ENCODE results near the gene FAM237B. TPM values are rescaled to one million over a fixed set of nuclear protein-coding genes. Genes with fewer than 3 reads are reported as not detected.
"Not testable (repeated sequence)": the region's sequence is repeated elsewhere in the genome, so short reads cannot be mapped to it uniquely, and the experiment has no call there.

The FAM237B gene
- not detected in 2 replicates for total RNA-seq

DNA sequence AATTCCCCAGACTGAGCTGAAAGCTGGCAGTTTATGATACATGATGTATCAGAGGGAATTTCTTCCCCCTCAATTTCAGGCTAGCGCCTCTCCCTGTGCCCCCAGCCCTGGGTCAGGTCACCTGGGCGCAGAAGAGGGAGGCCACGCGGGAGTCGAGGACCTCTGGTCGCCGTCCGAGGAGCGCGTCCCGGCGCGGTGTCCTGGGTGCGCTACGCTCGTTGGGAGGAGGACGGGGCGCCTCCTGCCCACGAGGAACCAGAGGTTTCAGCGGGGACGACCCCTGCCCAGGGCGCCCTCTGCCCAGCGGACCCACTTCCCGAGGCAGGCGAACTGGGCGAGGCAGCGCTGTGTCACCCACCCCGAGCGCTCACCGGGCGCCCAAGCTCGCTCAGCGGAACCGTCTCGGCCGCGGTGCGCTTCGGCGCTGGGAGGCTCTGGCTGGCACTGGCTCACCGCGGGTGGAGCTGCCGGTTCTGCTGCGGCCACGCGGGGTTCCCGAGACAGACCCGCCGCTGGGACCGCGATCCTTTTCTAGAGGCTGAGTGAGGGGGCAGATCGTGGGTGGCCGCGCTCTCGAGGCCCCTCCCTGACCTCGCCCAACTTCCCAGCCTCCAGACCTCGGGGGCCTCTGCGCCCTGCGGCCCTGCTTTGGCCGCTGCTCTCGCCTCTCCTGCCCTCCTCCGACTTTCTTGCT, at the start of gene FAM237B:
Gene FAM237B (minus strand): TSS at position 504 of the 694 bp plus-strand sequence. CDS start 1,556 bp downstream, outside the sequence.
- no peak for DNase-seq (ENCODE audit: low read depth)

DNA sequence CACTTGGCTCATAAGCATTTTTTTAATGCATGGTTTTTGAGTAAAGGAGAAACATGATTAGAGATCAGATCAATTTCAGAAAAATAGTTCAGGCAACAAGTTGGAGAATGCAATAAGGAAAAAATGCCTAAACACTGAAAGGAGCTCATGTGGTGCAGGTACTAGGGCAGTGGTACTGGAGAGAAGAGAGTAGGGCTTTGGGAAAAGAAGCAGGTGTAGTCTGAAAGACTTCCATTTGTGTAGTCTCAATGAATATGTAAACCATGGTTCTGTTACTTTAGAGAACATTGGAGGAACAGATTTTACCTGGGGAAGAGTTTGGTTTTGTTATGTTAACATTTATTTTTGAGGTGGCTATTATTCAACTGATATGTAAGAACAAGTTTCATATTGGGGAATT, 30.9 kb upstream of the FAM237B start:
- no peak for DNase-seq (ENCODE audit: low read depth)

DNA sequence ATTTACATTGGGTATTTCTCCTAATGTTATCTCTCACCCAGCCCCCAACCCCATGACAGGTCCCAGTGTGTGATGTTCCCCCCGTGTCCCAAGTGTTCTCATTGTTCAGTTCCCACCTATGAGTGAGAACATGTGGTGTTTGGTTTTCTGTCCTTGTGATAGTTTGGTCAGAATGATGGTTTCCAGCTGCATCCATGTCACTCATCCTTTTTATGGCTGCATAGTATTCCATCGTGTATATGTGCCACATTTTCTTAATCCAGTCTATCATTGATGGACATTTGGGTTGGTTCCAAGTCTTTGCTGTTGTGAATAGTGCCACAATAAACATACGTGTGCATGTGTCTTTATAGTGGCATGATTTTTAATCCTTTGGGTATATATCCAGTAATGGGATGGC, 28.9 kb upstream of the FAM237B start:
- not testable (repeated sequence) for DNase-seq (ENCODE audit: low read depth)

DNA sequence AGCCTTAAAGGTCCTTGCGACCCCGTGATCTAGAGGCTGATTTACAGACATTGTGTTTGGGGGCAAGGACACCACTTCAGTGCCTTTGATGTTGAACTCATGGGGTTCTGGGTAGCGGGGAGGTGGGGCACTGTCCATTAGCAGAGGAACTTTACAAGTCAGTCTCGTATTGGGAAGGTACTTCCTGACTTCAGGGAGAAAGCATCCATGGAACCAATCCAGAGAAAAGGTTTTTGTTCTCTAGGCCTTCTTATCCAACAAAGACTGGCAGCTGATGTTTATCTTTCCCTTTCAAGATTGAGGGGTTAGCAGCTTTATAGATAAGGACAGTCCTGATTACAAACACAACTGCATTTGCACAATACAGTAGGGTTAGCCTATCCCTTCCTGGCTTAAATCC, 28.2 kb upstream of the FAM237B start:
- DNase-seq (ENCODE audit: low read depth) = no peak

DNA sequence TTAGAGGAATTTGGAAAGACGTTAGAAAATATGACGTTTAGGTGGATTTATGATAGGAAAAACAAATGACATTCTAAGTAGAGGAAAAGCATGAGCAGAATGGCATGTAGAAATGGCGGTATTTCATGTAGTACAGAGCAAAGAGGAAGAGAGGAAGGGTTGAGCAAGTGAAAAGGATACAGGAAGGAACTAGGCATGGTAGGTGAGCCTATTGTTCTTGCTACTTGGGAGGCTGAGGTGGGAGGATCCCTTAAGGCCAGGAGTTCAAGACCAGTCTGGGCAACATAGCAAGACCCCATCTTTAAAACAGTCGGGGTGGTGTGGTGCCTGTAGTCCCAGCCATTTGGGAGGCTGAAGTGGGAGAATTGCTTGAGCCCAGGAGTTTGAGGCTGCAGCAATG, 26.7 kb upstream of the FAM237B start:
- DNase-seq (ENCODE audit: low read depth) = no peak

DNA sequence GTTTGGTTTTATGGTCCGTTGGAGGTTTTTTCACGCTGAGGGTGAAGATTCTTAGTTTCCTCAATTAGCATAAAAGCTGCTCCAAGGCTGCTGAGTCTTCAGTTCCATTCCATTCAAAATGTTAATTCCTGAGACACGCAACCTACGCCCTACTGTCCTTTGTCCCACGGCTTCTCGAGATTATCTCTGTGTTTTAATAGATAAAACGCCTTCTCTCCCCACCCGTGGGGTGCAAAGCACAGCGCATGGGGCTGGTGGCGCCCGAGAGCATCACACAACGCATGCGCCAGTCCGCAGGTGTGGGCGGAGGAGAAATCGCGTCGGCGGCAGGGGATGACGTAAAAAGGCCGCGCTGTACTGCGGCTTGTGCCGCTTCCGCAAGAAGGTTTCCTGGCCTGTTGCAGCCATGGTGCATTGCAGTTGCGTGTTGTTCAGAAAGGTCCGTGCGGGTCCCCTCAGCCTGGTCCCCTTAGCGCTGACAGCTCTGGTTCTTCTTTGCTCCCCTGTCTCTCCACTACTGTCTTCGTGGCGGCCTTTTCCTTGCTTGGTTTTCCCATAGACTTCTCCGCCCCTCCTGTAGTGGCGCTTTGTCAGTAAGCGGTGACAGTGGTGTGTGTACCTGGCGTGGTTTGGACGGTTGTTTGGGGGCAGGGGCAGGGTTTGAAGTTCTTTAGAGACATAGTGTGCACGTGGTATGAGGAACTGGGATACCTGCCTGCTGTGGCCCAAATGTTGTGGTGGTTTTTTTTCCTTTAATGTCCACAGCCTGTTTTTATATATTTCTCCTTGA, 25.4 kb upstream of the FAM237B start, which contains the start of gene GTPBP10:
Gene GTPBP10 (plus strand): TSS at position 381 of the 790 bp plus-strand sequence. CDS start 26 bp downstream, at position 407.
- peak; percentile 89 for DNase-seq (ENCODE audit: low read depth)

DNA sequence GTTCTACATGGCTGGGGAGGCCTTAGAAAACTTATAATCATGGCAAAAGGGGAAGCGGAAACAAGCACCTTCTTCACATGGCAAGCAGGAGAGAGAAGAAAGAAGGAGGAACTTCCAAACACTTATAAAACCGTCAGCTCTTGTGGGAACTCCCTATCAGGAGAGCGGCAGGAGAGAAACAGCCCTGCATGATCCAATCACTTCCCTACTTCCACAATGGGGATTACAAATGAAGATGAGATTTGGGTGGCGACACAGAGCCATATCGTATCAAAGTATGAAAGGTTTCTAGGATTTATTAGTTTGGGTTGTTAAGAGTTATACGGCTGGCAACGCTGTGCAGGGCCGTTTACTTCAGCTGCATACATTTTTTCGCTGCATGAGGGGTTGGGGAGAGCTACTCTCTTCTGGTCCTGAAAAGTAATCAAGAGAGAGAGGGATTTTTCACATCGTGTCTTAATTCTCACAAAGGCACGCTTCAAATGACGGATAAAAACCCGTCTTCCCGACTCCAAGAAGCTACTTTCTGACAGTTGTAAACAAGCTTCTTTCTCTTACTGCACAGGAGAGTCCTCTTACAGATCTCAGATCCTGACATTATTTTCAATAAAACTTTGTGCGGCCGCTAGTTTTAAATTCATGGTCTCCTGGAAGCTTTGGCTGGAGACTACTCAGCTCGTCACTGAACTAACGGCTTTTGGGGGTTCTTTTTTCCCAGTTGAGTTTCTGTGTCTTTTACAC, 24.7 kb upstream of the FAM237B start:
- peak; percentile 66 for DNase-seq (ENCODE audit: low read depth)

DNA sequence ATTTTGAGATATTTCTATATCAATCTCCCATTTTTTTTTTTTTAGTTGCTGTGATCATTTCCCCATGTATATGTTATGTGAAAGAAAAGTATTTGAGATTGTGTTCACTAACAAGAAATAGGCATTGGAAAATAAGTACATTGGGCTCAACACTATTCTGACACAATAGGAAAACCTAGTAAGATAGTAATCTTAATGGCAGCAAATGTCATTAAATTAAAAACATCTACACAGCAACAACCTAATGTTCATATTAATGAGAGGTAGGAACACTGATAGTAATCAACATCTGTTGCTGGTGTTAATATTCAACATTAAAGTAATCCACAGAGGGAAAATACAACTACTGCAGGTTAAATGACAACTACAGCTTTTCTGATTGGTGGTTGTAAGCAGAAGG, 23.9 kb upstream of the FAM237B start:
- DNase-seq (ENCODE audit: low read depth) = no peak

DNA sequence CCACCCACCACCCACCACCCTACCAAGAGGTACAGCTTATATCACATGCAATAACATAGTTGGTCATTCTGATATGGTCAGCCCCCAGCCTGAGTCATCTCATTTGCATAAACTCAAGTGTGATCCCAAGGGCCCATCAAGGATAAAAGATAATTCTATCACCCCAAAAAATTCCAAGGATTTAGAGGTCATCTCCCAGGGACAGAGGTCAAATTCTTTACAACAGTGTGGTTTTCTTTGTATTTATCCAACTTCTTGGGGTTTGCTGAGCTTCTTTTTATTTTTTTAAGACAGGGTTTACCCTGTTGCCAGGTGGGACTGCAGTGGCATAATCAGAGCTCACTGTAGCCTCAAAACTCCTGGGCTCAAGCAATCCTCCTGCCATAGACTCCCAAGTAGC, 16.0 kb upstream of the FAM237B start:
- peak; percentile 26 for DNase-seq (ENCODE audit: low read depth)

DNA sequence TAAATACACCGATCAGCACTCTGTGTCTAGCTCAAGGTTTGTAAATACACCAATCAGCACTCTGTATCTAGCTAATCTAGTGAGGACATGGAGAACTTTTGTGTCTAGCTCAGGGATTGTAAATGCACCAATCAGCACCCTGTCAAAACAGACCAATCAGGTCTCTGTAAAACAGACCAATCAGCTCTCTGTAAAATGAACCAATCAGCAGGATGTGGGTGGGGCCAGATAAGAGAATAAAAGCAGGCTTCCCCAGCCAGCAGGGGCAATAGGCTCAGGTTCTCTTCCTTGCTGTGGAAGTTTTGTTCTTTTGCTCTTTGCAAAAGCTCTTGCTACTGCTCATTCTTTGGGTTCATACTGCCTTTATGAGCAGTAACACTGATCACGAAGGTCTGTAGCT, 13.8 kb upstream of the FAM237B start:
- not testable (repeated sequence) for DNase-seq (ENCODE audit: low read depth)

DNA sequence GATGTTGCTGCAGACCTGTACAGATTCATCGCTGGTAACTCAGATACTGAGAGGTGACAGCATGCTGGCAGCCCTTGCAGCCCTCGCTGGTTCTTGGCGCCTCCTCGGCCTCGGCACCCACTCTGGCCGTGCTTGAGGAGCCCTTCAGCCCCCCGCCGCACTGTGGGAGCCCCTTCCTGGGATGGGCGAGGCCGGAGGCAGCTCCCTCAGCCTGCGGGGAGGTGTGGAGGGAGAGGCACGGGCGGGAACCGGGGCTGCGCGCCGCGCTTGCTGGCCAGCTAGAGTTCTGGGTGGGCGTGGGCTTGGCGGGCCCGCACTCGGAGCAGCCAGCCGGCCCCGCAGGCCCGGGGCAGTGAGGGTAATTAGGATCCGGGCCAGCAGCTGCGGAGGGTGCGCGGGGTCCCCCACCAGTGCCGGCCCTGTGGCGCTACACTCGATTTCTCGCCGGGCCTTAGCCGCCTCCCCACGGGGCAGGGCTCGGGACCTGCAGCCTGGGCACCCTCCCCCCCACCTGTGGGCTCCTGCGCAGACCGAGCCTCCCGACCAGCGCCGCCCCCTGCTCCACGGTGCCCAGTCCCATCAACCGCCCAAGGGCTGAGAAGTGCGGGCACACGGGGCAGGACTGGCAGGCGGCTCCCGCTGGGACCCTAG, 13.2 kb upstream of the FAM237B start:
- no peak for DNase-seq (ENCODE audit: low read depth)

DNA sequence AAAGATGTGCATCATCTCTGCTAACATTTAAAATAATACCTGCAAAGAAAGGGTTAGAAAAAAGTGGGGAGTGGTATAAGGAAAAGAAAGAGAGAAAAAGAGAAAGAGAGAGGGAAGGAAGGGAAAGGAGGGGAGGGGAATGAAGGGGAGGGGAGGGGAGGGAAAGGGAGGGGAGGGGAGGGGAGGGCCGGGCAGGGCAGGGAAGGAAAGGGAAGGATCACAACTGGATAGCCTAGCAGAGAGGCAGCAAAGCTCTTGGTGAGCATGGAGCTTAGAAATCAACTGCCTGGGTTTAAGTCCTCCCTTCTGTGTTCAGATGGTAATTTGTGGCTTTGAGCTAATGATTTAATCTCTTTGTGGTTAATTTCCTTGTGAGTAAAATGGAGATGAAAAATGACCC, 5.4 kb upstream of the FAM237B start:
- no peak for DNase-seq (ENCODE audit: low read depth)

DNA sequence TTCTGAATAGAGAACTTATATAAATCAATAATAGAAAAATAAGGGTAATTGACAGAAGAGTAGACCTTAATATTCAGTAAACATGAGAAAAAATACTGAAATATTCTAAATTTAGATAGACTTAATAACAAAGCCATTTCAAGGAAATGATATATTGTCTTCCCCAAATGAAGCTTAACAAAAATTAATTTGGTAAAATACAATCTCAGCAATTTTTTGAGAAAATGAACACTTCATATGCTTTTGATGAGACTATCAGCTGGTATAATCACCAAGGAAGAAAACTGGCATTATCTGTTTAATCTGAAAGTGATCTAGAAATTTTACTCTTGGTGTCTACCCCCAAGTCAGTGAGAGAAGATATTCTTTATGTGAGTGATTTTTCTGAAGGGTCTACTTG, 1.7 kb upstream of the FAM237B start:
- no peak for DNase-seq (ENCODE audit: low read depth)

DNA sequence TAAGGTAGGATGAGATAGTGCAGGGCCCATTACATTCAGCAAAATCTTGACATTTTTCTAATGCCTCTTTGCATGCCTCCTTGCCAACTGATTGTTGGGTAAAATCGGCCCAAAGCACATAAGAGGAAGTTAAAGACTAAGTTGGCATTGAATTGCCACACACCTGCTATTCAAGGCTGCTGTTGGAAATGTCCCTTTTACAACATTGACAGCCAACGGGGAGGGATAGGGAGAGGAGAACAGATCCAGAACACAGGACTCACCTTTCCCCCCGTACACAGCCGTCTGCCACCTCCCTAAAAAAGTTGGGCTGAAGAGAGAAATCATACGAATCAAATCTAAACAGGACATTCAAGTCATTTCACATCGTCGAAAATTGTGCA, 695 bp downstream of the FAM237B start:
- no peak for DNase-seq (ENCODE audit: low read depth)

DNA sequence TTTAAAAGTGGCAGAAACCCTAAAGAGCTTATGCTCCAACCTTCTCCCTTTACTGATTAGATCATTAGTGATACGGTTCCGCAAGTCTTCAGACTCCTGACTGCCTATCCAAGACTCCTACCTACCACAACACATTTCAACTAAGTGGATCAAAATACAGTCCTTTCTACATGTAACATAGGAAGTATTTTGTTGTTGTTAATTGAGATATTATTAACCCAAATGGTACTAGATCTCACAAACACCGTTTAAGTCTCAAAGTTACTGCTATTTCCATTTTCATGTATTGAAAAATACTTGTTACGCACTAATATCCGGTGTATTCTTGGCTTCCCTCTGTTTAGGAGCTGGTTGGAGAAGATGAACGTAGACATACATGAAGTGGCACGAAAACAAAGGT, 1.1 kb downstream of the FAM237B start:
- no peak for DNase-seq (ENCODE audit: low read depth)

DNA sequence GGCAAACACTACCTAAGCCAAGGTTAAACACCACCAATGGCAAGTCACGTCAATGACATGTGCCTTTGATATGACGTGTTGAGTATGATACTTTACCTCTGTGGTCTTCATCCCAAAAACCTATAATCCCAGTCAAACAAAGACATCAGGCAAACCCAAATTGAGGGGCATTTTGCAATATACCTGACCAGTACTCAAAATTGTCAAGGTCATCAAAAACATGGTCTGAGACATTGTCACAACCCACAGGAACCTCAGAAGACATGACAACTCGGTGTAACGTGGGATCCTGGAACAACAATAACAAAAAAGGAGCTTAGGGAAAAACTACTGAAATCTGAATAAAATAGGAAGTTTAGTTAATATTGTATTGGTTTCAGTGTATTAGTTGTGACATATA, 7.2 kb downstream of the FAM237B start:
- no peak for DNase-seq (ENCODE audit: low read depth)

DNA sequence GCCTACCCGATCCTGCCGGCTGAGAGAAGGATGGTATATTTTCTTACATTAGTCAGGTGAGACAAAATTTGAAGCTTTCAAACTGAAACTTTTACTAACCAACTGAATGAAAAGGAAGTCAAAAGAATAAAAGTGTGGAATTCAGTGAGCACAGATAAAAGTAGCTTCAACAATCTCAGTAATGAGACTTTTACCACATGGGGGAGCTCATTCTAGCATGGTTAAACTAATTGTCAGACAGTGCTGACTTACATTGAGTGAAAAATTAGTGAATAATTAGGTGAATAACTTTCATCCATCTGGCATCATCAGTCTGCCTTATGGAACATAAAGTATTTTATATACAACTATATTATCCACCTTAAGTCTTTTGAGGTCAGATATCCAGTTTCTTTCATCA, 8.4 kb downstream of the FAM237B start:
- peak; percentile 29 for DNase-seq (ENCODE audit: low read depth)

DNA sequence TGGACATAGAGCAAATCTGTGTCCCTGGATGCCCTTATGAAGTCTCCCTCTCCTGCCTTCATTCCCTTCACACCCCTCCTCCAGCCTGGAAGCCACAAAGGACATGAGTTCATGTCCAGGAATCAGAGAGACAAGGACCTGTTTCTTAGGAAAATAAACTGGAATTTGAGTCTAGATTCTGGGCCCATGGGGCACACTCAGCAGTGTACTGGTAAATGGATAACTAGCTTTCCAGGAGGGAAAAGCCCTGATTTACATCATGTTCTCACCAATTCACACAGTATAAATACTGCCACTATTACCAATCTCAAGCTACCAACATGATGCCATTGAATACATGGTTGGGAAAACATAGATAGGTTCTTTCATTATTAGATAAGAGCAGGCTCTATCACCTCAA, 9.9 kb downstream of the FAM237B start:
- peak; percentile 85 for DNase-seq (ENCODE audit: low read depth)

DNA sequence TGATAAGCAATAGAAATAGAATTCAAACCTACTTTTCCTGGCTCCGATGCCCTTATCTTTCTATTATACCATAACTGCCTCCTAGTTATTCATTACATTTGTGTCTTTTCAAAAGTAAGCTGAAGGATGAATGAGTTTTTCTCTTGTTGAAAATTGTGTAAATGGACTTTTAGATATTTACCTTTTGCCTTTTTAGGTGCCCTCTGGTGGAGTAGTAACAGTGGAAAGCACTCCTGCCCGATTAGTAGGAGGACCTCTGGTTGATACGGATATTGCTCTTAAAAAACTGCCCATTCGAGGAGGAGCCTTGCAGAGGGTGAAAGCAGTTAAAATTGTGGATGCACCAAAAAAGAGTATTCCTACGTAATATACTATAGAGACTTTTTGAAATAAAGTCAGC, 11.2 kb downstream of the FAM237B start:
- DNase-seq (ENCODE audit: low read depth) = no peak

DNA sequence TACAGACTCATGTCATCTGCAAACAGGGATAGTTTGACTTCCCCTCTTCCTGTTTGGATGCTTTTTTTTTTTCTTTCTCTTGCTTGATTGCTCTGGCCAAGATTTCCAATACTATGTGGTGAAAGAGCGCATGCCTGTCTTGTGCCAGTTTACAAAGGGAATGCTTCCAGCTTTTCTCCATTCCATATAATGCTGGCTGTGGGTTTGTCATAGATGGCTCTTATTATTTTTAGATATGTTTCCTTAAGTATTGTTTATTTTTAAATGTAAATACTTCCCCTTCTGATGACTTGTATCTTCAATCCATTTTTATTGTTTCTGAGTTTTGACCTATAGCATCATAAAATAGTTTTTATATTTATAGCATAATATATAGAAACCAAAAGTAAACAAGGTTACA, 17.9 kb downstream of the FAM237B start:
- DNase-seq (ENCODE audit: low read depth) = no peak

DNA sequence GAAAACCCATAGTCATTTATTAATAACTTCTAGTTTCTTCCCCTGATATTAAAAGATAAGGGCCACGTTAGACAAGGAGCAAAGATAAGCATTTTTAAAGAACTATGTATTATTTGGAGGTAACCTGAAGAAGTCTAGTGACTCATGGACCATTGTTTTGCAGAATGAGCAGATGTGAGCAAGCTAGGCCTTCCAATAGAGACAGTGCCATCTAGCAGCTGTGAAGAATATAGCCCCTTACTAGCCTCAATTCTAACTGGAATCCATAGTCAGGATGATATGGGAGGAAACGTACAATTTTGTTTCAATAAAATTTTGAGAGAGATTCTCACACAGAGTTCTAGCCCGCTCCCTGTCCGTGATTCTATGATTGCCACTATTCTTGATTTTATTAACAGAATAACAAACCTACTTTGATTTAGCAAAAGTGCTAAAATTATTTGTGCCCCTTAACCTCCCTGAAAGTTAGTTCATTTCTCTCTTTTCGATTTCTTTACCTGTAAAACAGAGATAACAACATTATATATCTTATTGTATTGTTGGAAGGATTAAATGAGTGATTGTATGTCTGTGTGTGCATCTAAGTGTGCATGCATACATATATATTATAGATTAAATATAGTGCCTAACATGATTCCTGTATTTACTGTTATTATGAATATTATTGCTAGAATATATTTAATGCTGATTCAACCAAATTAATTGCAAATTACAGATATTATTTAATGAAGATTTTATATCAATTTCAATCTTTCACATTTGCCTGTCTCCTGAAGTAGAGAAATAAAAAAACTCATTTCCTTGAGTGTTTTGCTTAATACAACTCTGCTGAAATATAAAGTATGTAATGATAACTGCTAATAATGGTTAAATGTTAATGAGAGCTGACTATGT, 22.7 kb downstream of the FAM237B start:
- DNase-seq (ENCODE audit: low read depth) = peak; percentile 74

All from renal cortical epithelial cell (primary cell).